Muscle of leg (tissue), 11 donors: Measurements from ENCODE around the gene SPPL2C. TPM values are rescaled to one million over a fixed set of nuclear protein-coding genes. Genes with fewer than 3 reads are reported as not detected.

Experiments used
- DNase-seq: peaks from one replicate; pipeline ENCODE4 v3.0.0; 2013
- H3K27ac ChIP-seq: one replicate; pipeline ENCODE4 v1.5.1; 2013; ENCODE audit warnings: mild to moderate bottlenecking, low read length, control low read depth
- H3K27me3 ChIP-seq: one replicate; pipeline ENCODE4 v1.6.1; 2013; ENCODE audit warnings: low read length; ENCODE audit not compliant: control insufficient read depth, insufficient read depth
- H3K36me3 ChIP-seq: one replicate; pipeline ENCODE4 v1.6.1; 2013; ENCODE audit warnings: low read length; ENCODE audit not compliant: control insufficient read depth, insufficient read depth
- H3K4me1 ChIP-seq: one replicate; pipeline ENCODE4 v1.6.1; 2013; ENCODE audit warnings: low read length; ENCODE audit not compliant: control insufficient read depth, insufficient read depth
- H3K4me3 ChIP-seq: one replicate; pipeline ENCODE4 v1.5.1; 2013; ENCODE audit warnings: low read length, control low read depth
- H3K9me3 ChIP-seq: replicated peaks from 2 replicates; pipeline ENCODE4 v1.6.1; 2013; ENCODE audit warnings: low read depth, low read length; ENCODE audit not compliant: control insufficient read depth
- WGBS: methylation state at CpG from one replicate; pipeline ENCODE4 v1.1.5; 2013; ENCODE audit warnings: missing lambda C conversion rate; ENCODE audit not compliant: insufficient coverage; 5-methylcytosine and 5-hydroxymethylcytosine counted together
- polyA plus RNA-seq, 8 donors: library from polyadenylated mRNA; unstranded; fragments of 120-200 nt; gene quantifications; one replicate each; pipeline versions ENCODE4 v1.2.1 to v1.2.3, GENCODE V29; 2013; ENCODE audit warnings: inconsistent platforms in 1 of 8, low replicate concordance in 1 of 8; ENCODE audit not compliant: insufficient read length in 8 of 8, insufficient read depth in 1 of 8
- total RNA-seq: library from RNA; stranded (reverse); fragments of 120-200 nt; gene quantifications from one replicate; pipeline ENCODE4 v1.2.4, GENCODE V29; 2013

The SPPL2C gene
- total and polyA plus RNA-seq, 9 donors = not detected

GRCh38 chr17:45818041-45818440, 26.6 kb upstream of the SPPL2C start:
- WGBS = 55% methylated on average over 6 of the region's 6 CpGs
- Histone ChIP-seq H3K27ac (no peak overlapping the region), H3K4me1 (peaks cover 19% of the 10 kb centered on the region), H3K27me3 (peaks cover 3% of the 10 kb centered on the region), H3K36me3 (no peaks in the 10 kb centered on the region), H3K4me3 (no peak overlapping the region), H3K9me3 (no peaks in the 10 kb centered on the region)
- no peak for DNase-seq

DNA sequence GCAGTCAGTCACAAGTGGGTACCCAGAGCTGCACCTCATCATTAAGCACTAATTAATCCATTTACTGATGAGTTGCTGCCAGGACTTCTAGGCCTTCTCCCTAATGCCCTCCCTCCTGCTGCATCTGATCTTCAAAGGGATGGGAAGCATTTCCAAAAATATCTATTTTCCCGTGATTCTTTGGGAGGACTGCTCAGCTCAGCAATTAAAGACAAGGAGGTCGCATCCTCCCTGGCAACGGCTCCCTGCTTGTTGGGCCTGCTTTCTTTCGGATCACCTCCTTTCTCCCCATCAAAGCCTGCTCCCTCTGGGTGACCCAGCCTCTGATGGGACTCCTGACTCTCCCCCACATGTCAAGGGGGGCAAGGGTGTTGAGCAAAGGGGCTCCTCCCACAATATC, 26.0 kb upstream of the SPPL2C start:
- Histone ChIP-seq H3K9me3 (no peaks in the 10 kb centered on the region), H3K36me3 (no peaks in the 10 kb centered on the region), H3K4me3 (no peak overlapping the region), H3K4me1 (peaks cover 19% of the 10 kb centered on the region), H3K27ac (no peak overlapping the region), H3K27me3 (peaks cover 3% of the 10 kb centered on the region)
- no peak for DNase-seq
- 51% methylated on average over 2 of the region's 4 CpGs for WGBS

GRCh38 chr17:45819632-45820031, 25.0 kb upstream of the SPPL2C start:
- no peak overlapping the region for H3K27ac ChIP-seq
- H3K27me3 ChIP-seq = peaks cover 6% of the 10 kb centered on the region
- no peaks in the 10 kb centered on the region for H3K36me3 ChIP-seq
- H3K4me1 ChIP-seq = peaks cover 19% of the 10 kb centered on the region
- 52% methylated on average over 2 of the region's 6 CpGs for WGBS
- H3K4me3 ChIP-seq = no peak overlapping the region
- H3K9me3 ChIP-seq = no peaks in the 10 kb centered on the region
- DNase-seq = no peak

DNA sequence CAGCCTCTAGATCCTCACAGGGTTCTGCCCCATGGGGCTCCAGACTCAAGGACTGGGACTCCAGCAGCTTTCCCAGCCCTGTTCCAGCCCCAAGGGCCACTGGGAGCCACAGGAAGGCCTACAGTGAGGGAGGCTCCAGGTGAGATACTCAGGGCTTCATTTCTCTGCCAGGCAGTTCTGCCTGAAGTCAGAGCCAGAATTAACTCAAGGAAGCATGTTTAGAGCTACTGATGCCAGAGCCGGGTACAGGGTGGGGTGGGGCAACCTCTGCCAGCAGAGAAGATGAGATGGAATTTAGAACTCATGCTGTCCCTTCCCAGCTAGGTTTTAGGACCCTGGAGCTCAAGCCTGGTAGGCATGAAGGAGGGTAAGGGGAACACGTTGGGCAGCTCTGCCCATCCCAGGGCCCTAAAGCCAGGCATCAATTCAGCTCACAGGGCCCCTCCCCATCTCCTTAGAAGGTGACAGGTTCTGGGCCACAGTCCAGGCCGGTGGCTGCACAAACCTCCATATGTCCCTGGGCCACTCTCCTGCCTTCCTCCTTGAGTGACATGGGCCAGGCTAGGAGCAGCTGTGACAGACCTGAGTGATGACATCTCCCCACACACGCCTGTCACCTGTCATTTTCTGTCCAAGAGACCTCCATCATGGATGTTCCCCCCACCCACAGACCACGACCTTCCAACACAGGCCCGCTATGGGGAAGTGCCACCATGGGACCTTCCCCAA, 24.5 kb upstream of the SPPL2C start:
- 73% methylated on average over 4 of the region's 6 CpGs for WGBS
- Histone ChIP-seq H3K36me3 (no peaks in the 10 kb centered on the region), H3K9me3 (no peaks in the 10 kb centered on the region), H3K27me3 (peaks cover 6% of the 10 kb centered on the region), H3K4me1 (peaks cover 19% of the 10 kb centered on the region), H3K4me3 (no peak overlapping the region), H3K27ac (no peak overlapping the region)
- DNase-seq = peak; percentile 75

- Histone ChIP-seq H3K4me1 (peaks cover 19% of the 10 kb centered on the region), H3K27me3 (peaks cover 11% of the 10 kb centered on the region), H3K4me3 (no peak overlapping the region), H3K36me3 (no peaks in the 10 kb centered on the region), H3K27ac (no peak overlapping the region), H3K9me3 (no peaks in the 10 kb centered on the region)
- 81% methylated on average over 3 of the region's 9 CpGs for WGBS
- DNase-seq = no peak
Observed at GRCh38 chr17:45821147-45821546, 23.5 kb upstream of the SPPL2C start.

GRCh38 chr17:45823598-45823997, 21.1 kb upstream of the SPPL2C start:
- WGBS = 65% methylated on average over 6 of the region's 10 CpGs
- H3K36me3 ChIP-seq = no peaks in the 10 kb centered on the region

DNA sequence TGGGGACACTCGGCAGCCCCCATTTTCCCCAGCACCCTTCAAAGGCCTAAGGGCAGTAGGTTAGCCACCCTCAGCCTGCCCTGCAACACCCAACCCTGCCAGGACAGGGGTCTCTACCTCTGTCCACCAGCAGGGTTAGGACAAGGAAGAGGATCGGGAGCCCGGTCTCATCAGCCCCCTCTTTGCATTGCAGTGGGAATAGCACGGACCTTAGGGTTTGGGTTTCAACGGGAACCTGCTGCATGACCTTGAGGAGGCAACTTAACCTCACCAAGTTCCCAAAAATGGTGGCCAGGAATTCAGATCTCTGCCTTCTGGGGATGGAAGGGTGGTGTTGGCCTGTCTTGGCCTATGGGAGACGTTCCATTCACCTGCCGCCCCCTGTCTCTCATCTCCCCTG, 20.2 kb upstream of the SPPL2C start:
- WGBS = 60% methylated on average over 4 of the region's 7 CpGs
- Histone ChIP-seq H3K9me3 (no peaks in the 10 kb centered on the region), H3K27me3 (peaks cover 24% of the 10 kb centered on the region)

More at GRCh38 chr17:45823598-45823997, 21.1 kb upstream of the SPPL2C start:
- Histone ChIP-seq H3K4me3 (no peak overlapping the region), H3K9me3 (no peaks in the 10 kb centered on the region), H3K27me3 (peaks cover 21% of the 10 kb centered on the region), H3K27ac (no peak overlapping the region), H3K4me1 (peaks cover 19% of the 10 kb centered on the region)
- DNase-seq = no peak

DNA sequence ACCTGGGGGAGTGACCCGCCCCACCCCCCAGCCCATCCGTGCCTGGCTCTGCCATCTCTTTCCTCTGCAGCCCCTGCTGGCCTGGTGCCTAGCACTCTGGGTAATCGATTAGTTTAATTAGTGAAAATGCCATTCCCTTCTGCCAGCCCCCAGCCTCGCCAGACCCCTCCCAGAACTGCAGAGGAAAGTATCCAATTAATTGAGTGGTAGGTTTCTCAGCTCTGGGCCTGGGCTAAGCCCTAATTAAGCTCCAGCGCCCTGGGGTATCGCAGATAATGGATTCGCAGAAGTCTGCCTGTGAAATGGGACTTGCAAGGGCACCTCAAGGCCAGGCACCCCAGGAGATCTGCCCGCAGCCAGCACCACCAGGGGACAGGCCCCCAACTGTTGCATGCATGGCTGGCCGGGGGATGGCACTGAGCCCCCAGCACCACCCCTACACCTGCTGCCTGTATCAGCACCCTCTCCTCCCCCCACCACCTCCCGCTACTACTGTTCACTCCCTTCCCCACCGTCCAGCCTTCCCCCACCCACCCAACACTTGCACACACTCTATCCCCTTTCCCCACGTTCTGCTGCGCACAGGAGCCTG, 19.7 kb upstream of the SPPL2C start:
- no peak for DNase-seq
- Histone ChIP-seq H3K9me3 (no peaks in the 10 kb centered on the region), H3K4me1 (peaks cover 11% of the 10 kb centered on the region), H3K4me3 (no peak overlapping the region), H3K27me3 (peaks cover 28% of the 10 kb centered on the region), H3K36me3 (no peaks in the 10 kb centered on the region), H3K27ac (no peak overlapping the region)
- 86% methylated on average over 8 of the region's 13 CpGs for WGBS

More for the DNA sequence above, 20.2 kb upstream of the SPPL2C start:
- peaks cover 16% of the 10 kb centered on the region for H3K4me1 ChIP-seq
- no peak for DNase-seq
- H3K4me3 ChIP-seq = no peak overlapping the region
- no peaks in the 10 kb centered on the region for H3K36me3 ChIP-seq
- no peak overlapping the region for H3K27ac ChIP-seq

- no peaks in the 10 kb centered on the region for H3K36me3 ChIP-seq
- no peak for DNase-seq
- H3K9me3 ChIP-seq = no peaks in the 10 kb centered on the region
- 83% methylated on average over 14 of the region's 14 CpGs for WGBS
- no peak overlapping the region for H3K4me3 ChIP-seq
- peaks cover 28% of the 10 kb centered on the region for H3K27me3 ChIP-seq
- H3K27ac ChIP-seq = no peak overlapping the region
- peaks cover 3% of the 10 kb centered on the region for H3K4me1 ChIP-seq
Observed at GRCh38 chr17:45825792-45826191, 18.9 kb upstream of the SPPL2C start.

DNA sequence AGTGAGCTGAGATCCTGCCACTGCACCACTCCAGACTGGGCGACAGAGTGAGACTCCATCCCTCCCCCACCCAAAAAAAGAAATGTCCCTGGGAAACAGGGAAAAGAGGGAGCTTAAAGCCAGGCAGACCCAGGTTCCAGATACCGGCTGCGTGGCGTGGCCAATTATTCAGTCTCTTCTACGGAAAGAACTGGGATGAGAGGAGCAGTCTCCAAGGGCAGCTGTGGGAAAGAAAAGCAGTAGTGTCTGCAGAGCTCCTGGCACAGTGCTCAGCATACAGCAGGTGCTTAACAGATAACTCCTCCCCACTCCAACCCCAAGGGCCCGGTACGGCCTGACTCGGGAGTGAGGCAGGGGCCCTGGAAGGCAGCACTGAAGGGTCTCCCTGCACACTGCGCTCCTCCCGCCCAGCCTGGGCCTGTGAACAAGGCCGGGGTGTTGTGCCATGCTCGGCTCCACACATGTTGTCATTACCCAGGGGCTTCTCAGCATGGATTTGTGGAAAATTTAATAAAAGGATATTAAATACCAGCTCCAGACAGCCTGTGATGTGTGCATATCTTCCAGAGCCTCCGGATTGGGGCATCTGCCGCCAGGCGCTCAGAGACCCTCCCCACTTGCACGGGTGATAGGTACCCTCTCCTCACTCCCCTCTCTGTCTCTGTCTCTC, 17.6 kb upstream of the SPPL2C start:
- H3K4me3 ChIP-seq = no peak overlapping the region
- no peaks in the 10 kb centered on the region for H3K4me1 ChIP-seq
- no peaks in the 10 kb centered on the region for H3K9me3 ChIP-seq
- WGBS = 48% methylated on average over 8 of the region's 16 CpGs
- DNase-seq = no peak
- H3K36me3 ChIP-seq = no peaks in the 10 kb centered on the region
- H3K27ac ChIP-seq = no peak overlapping the region
- peaks cover 30% of the 10 kb centered on the region for H3K27me3 ChIP-seq
